Heart left ventricle (tissue), 16 donors: Measurements from ENCODE around the gene CTPS2. TPM values are rescaled to one million over a fixed set of nuclear protein-coding genes. Genes with fewer than 3 reads are reported as not detected.

Source experiments
- ATAC-seq, 4 donors: fragments of 200-7000 bp; cut with Tn5 transposase; one replicate each; pipeline ENCODE4 v1.9.1; 2020 to 2022; ENCODE audit warnings: moderate library complexity in 4 of 4, mild to moderate bottlenecking in 3 of 4, moderate number of reproducible peaks in 1 of 4
- DNase-seq, 5 donors: peaks; one replicate each; pipeline ENCODE4 v3.0.0-alpha.2; 2020
- H3K27ac ChIP-seq, 12 donors: fragments of 200-600 bp; sonication (generic) in 4 of 12; one replicate each; pipeline versions ENCODE4 v1.5.0 to v1.8.0; 2016 to 2022; ENCODE audit warnings: mild to moderate bottlenecking in 2 of 12
- H3K27me3 ChIP-seq, 9 donors: fragments of 200-600 bp; sonication (generic) in 2 of 9; one replicate each; pipeline versions ENCODE4 v1.5.1 to v1.8.0; 2016 to 2022; ENCODE audit warnings: mild to moderate bottlenecking in 3 of 9
- H3K36me3 ChIP-seq, 9 donors: fragments of 200-600 bp; sonication (generic) in 2 of 9; one replicate each; pipeline versions ENCODE4 v1.5.0 to v1.8.0; 2018 to 2022; ENCODE audit warnings: mild to moderate bottlenecking in 2 of 9
- H3K4me1 ChIP-seq, 12 donors: fragments of 200-600 bp; sonication (generic) in 4 of 12; one replicate each; pipeline versions ENCODE4 v1.5.0 to v1.8.0; 2016 to 2022; ENCODE audit warnings: mild to moderate bottlenecking in 3 of 12
- H3K4me3 ChIP-seq, 12 donors: fragments of 200-600 bp; sonication (generic) in 4 of 12; one replicate each; pipeline versions ENCODE4 v1.5.0 to v1.8.0; 2017 to 2022; ENCODE audit warnings: mild to moderate bottlenecking in 9 of 12, moderate library complexity in 4 of 12
- H3K9me3 ChIP-seq, 12 donors: fragments of 200-600 bp; sonication (generic) in 4 of 12; one replicate each; pipeline versions ENCODE4 v1.5.0 to v1.8.0; 2016 to 2022; ENCODE audit warnings: mild to moderate bottlenecking in 1 of 12
- CTCF ChIP-seq, 12 donors: fragments of 200-600 bp; sonication (generic) in 4 of 12; IDR thresholded peaks; one replicate each; pipeline versions ENCODE4 v1.5.0 to v1.8.0; 2018 to 2022; ENCODE audit warnings: antibody characterized with exemption in 12 of 12, mild to moderate bottlenecking in 5 of 12
- POLR2A ChIP-seq, 2 donors: fragments of 450-650 bp; IDR thresholded peaks; one replicate each; pipeline ENCODE4 v1.6.1; 2017; ENCODE audit warnings: antibody characterized with exemption in 2 of 2, mild to moderate bottlenecking in 2 of 2, moderate library complexity in 2 of 2
- WGBS, 4 donors: extraction: QIAGEN DNeasy Blood & Tissue Kit in 2 of 4; methylation state at CpG; one replicate each; pipeline versions ENCODE4 v1.1.5 to v1.1.7; 2013 to 2018; 5-methylcytosine and 5-hydroxymethylcytosine counted together
- intact Hi-C, 10 donors: fragments of 100-400 bp; cut with DNase I; formaldehyde crosslinking; loops; one replicate each; pipeline versions ENCODE4 v1.11.1 to v1.14.2; 2022
- polyA plus RNA-seq, 2 donors: library from polyadenylated mRNA; stranded (reverse); fragments of 200-250 nt; gene quantifications; one replicate each; pipeline ENCODE4 v1.2.3, GENCODE V29; 2013
- total RNA-seq, 9 donors: library from RNA; depleted of rRNA in 2 of 9; stranded (reverse); fragments of >200 nt in 2 of 9; fragmentation: NEBNext Ultra II Directional in 3 of 9; extraction: Animal tissue kit (Norgen Biotek cat#: 25700) in 3 of 9; gene quantifications; one replicate each; pipeline versions ENCODE4 v1.1.0 to v1.2.4, GENCODE V29; 2016 to 2023
- donor health status: ischemic (EF 13 %, LVEDD 7.1; RV severe dilation, severe dysfunction).
- donor health status: healthy with polysubstance abuse.
- donor health status: DM: no; HTN: yes; CAD: no.
- donor health status: DM: no; HTN: no; CAD: no.
- donor health status: ischemic (EF 25% LVEDD 6.9; RV normal size, moderate dysfunction).
- donor health status: ischemic (EF 25% LVEDD 5.7; RV mildly dilated, moderate dysfunction).
- donor health status: healthy.
- donor health status: DM: yes; HTN: yes; CAD: no.
- donor health status: ischemic (EF 35%, LVEDD 5.7; RV mildly dilated, moderate dysfunction).
- donor health status: nonischemic (EF 11% LVEDD 7.7; RV severe dilation, severe dysfunction).
- donor health status: DM: yes; HTN: yes; CAD: no.
- donor health status: PGD.
- donor health status: ischemic (EF 29% LVEDD 5.4; RV normal size, mild dysfunction).
- donor health status: nonischemic (EF 23%, LVEDD 6.1; RV moderate dilation, normal function).

Gene CTPS2
- total and polyA plus RNA-seq, 11 donors = 3.1 to 8.3 (median 4.8) TPM

DNA sequence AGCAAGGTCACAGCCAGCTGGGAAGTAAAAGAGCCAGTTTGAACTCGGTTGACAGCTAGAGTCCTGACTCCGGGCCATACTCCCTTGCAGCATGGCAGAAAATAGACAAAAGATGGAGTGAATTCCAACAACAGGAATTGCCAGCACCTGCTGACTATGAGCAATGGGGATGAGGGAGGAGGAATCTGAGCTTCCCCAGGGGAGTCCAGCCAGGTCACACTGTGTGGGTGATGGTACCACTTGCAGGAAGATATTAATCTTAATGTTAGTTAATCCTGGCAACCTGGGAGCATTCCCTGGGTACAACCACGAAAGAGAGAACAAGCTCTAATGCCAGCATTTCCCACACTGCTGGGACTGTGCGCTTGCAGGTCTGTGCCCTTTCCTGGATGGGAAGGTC lies 110.6 kb downstream of the CTPS2 start:
- intact Hi-C loops = no loop called here
- no peak for ATAC-seq
- no peak for DNase-seq
- Histone ChIP-seq H3K9me3 (no peaks in the 10 kb centered on the region), H3K4me3 (no peak overlapping the region), H3K4me1 (peaks cover 0 to 26% (median 4%) of the 10 kb centered on the region in 12 donors), H3K36me3 (no peaks in the 10 kb centered on the region), H3K27me3 (peaks cover 0 to 4% (median 0%) of the 10 kb centered on the region in 9 donors), H3K27ac (no peak overlapping the region)
- WGBS, 4 donors = 67 to 74% (median 71%) methylated on average over 4 of the region's 4 CpGs
- no peak for TF ChIP-seq POLR2A (IDR thresholded peaks at IDR 0.05)
- TF ChIP-seq CTCF (IDR thresholded peaks at IDR 0.05) = no peak

GRCh38 chrX:16594490-16594889 lies 118.0 kb downstream of the CTPS2 start:
- WGBS, 4 donors = 64 to 79% (median 67%) methylated on average over 3 of the region's 3 CpGs
- H3K27ac ChIP-seq = no peak overlapping the region
- H3K36me3 ChIP-seq = peaks cover 0 to under 1% (median 0%) of the 10 kb centered on the region in 9 donors
- DNase-seq (no peak), ATAC-seq (no peak)
- peaks cover 0 to 12% (median 0%) of the 10 kb centered on the region in 12 donors for H3K4me1 ChIP-seq
- no peak for TF ChIP-seq CTCF (IDR thresholded peaks at IDR 0.05)
- no peak for TF ChIP-seq POLR2A (IDR thresholded peaks at IDR 0.05)
- no peak overlapping the region for H3K4me3 ChIP-seq
- intact Hi-C loops = no loop called here
- H3K9me3 ChIP-seq = no peaks in the 10 kb centered on the region
- H3K27me3 ChIP-seq = peaks cover 0 to 3% (median 0%) of the 10 kb centered on the region in 9 donors

DNA sequence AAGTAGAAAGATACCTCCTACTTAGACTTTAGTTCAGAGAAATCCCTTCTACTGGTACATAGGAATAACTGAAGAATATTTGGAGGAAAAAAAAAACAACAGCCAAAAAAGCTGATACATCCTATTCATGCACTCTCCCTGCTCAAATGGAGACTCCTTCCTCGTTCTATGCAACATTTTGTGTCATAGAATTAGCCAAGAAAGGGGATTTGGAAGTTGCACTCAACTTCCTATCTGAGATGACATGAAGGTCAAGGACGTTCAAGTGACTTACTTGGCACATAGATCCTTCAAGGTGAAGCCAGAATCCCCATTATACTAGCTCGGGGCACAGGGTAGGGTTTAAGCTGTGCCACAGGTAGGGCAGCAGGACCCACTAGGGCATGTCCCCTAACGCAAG lies 118.7 kb downstream of the CTPS2 start:
- peaks cover 0 to 3% (median 0%) of the 10 kb centered on the region in 9 donors for H3K27me3 ChIP-seq
- H3K4me1 ChIP-seq = peaks cover 0 to 12% (median 0%) of the 10 kb centered on the region in 12 donors
- TF ChIP-seq CTCF (IDR thresholded peaks at IDR 0.05) (no peak), POLR2A (IDR thresholded peaks at IDR 0.05) (no peak)
- no peak for ATAC-seq
- no peak for DNase-seq
- no peak overlapping the region for H3K4me3 ChIP-seq
- no peaks in the 10 kb centered on the region for H3K9me3 ChIP-seq
- H3K36me3 ChIP-seq = peaks cover 0 to 7% (median 0%) of the 10 kb centered on the region in 9 donors
- intact Hi-C loops = no loop called here
- WGBS, 4 donors = 45 to 60% (median 60%) methylated on average over 4 of the region's 4 CpGs
- no peak overlapping the region for H3K27ac ChIP-seq

DNA sequence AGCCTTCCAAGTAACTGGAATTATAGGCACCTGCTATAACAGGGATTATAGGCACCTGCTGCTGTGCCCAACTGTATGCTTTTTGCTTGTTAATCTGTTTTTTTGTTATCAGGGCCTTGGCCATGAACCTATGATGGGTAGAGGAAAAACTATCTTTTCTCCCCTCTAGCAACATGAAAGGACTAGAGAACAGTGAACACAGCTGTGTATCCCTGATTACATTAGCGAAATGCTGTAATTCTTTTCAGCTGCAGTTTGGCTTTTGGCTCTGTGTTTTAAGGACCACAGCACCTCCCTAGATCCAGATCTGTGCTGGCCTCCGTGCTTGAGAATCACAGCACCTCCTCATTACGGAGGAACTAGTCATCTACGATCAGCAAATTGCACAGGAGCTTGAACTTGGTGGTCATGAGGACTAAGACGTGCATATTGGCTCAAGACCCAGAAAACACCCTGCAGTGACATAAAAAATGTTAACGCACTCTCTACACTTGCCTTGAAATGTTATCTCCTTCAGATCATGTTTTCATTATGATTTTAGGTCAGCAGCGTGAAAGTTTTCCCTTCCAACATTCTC lies 120.2 kb downstream of the CTPS2 start:
- no peaks in the 10 kb centered on the region for H3K9me3 ChIP-seq
- no peak overlapping the region for H3K27ac ChIP-seq
- TF ChIP-seq POLR2A (IDR thresholded peaks at IDR 0.05) (no peak), CTCF (IDR thresholded peaks at IDR 0.05) (no peak)
- no peak for ATAC-seq
- H3K36me3 ChIP-seq = peaks cover 0 to 9% (median 0%) of the 10 kb centered on the region in 9 donors
- peaks cover 0 to 3% (median 0%) of the 10 kb centered on the region in 9 donors for H3K27me3 ChIP-seq
- 85 to 95% (median 91%) methylated on average over 7 of the region's 7 CpGs for WGBS, 4 donors
- DNase-seq = no peak
- peaks cover 0 to 12% (median 0%) of the 10 kb centered on the region in 12 donors for H3K4me1 ChIP-seq
- H3K4me3 ChIP-seq = no peak overlapping the region
- intact Hi-C loops = no loop called here
